Fibroblast of the conjunctiva (primary cell): ENCODE measurements around the gene TMEM147.
A peak's percentile ranks its signal among the peaks of the same experiment; 100 is the strongest.
"Not testable (repeated sequence)": the region's sequence is repeated elsewhere in the genome, so short reads cannot be mapped to it uniquely, and the experiment has no call there.

Experiments used
- DNase-seq: peaks from one replicate; pipeline ENCODE4 v3.0.0-alpha.2; 2010; ENCODE audit warnings: low read depth

TMEM147 gene

DNA sequence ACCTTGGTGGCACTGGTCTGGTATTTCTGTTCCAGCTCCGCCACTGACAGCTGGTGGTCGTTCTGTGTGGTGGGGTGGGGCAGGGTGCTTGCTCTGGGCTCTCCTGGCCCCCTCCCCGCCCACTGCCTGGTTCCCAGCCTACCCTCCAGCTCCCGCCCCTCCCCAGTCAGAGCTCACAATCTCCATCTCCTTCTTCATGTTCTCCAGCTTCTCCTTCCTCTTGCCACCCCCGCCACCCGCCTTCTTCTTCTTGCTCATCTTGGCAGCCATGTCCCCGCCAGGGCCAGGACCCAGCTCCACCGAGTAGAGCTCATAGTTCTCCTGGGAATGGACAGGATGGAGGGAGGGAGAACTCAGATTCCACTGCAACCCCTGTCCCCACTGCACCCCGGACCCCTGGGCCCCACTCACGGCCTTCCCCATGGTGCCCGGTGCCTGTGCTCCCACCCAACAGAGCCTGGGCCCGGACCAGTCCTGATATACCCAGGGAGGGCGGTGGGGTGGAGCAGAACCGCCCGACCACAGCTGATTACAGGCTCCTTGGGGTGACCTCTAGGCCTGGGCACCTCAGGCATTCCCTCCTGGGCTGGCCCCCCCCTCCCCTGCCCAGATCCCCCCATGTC lies 17.9 kb downstream of the TMEM147 start, which contains the start of gene ATP4A:
Gene ATP4A, minus strand, starts transcription at position 452 of the 623 bp plus-strand sequence. Its CDS starts 29 bp downstream, at position 423.
- no peak for DNase-seq

DNA sequence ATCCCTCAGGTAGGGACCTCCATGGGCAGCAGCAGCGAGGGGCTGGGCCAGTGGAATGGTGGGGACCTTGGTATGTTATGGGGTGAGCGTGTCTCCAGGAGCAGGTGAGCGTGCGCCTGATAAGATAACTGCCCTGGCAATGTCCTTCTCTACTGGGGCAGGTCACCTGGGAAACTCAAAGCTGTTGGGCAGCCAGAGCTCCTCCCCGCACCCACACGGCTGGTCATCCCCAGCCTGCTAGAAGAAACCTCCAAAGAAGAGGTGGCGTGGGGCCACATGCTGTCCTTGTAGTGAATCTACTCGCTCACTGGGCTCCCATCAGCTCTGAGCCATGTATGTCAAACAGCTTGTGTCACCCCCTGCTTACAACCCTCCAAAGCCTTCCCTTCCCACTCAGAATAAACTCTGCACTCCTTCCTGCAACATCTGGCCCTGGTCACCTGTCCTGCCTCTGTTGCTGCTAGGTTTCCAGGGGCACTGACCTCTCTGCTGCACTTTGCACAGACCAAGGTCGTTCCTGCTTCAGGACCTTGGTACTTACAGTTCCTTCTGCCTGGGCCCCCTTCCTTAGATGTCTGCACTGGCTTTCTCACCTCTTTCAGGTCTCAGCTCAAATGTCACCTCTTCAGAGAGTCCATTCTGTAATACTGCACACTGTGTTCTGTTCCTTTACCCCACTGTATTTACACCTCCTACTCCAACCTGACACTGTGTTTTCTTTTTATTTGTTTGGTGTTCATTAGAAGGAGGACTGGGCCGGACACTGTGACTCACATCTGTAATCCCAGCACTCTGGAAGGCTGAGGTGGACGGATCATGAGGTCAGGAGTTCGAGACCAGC lies 19.8 kb downstream of the TMEM147 start:
- no peak for DNase-seq

DNA sequence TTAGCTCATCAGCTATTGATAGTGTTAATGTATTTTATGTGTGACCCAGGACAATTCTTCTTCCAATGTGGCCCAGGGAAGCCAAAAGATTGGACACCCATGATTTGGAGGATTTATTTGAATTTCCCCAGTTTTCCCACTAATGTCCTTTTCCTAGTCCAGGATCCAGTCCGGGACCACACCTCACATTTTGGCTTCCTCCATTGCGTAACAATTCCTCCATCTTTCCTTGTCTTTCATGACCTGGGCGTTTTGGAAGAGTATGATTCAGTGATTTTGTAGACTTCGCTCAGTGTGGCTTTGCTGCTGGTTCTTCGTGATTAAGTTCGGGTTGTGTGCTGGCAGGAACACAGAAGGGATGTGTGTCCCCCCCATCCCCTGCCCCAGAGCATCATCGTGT lies 21.3 kb downstream of the TMEM147 start:
- DNase-seq = no peak

DNA sequence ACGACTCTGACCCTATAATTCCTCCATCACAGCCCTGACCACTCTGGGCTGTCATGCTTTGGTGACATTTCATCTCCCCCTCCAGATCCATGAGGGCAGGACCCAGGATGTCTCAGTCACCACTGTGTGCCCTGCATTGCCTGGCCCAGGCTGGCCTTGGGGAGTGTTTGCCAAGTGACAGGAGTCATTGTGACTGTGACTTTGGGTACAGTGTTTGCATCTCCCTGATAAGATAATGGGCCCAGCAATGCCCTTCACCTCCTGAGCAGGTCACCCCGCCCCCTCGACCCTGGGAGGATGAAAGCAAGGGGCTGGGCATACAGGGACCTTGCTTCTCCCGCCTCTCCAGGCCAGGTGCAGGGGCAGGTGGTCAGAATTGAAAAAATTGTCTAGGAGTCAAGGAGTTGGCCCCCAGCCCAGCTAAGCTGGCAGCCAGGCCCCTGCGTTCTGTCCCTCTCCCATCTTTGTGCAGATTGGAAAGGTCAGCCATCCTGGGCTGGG lies 23.9 kb downstream of the TMEM147 start:
- DNase-seq = no peak

DNA sequence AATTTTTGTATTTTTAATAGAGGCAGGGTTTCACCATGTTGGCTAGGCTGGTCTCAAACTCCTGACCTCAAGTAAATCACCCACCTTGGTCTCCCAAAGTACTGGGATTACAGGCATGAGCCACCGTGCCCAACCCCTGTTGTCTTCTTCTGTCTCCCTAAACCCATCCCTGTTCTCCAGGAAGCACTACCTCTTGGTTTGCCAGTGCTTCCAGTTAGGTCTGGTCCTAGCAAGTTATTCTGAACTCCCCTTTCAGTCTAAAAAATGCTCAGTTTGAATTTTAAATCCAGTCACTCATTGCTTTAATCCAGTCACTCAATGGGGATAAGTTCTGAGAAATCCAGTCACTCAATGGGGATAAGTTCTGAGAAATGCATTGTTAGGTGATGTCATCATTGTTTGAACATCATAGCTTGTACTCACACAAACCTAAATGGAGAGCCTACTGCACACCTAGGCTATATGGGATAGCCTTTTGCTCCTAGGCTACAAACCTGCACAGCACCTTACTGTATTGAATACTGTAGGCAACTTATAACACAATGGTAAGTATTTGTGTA lies 26.1 kb downstream of the TMEM147 start:
- DNase-seq = no peak

DNA sequence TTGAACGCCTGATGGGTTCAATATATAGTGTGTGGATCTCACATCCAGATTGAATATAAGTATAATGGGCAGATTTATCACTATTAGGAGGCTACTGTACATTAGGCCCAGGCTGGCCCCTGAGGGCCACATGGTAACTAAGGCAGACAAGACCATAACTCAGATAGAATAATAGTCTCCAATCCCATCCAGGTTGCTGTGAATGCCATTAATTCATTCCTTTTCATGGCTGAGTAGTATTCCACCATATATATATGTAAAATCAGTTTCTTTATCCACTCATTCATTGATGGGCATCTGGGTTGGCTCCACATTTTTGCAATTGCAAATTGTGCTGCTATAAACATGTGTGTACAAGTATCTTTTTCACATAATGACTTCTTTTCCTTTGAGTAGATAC lies 32.5 kb downstream of the TMEM147 start:
- no peak for DNase-seq

DNA sequence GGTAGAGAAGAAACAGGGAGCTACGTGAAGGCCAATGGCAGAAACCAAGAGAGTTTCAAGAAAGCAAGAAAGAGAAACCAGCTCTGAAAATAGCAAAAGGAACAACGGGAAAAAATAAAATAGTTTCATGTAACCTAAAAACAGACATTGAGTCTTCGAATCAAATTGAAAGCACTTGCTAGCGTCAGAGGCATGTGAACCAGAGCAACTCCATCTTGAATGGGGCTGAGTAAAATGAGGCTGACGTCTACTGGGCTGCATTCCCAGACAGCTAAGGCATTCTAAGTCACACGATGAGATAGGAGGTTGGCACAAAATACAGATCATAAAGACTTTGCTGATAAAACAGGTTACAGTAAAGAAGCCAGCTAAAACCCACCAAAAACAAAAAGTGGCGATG lies 33.3 kb downstream of the TMEM147 start:
- no peak for DNase-seq

DNA sequence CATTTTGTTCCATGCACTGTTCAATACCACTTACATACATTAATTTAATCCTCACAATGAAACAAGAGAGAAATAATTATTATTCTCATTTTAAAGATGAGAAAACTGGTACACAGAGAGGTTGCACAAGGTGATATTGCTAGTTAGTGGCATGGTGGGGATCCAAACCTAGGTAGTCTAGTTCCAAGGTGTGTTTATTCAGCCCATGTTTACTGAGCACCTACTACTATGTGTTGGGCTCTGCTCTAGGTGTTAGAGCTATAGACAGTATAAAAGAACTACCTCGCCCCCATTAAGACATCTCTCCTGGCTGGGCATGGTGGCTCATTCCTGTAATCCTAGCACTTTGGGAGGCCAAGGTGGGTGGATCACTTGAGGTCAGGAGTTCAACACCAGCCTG lies 37.3 kb downstream of the TMEM147 start:
- no peak for DNase-seq

DNA sequence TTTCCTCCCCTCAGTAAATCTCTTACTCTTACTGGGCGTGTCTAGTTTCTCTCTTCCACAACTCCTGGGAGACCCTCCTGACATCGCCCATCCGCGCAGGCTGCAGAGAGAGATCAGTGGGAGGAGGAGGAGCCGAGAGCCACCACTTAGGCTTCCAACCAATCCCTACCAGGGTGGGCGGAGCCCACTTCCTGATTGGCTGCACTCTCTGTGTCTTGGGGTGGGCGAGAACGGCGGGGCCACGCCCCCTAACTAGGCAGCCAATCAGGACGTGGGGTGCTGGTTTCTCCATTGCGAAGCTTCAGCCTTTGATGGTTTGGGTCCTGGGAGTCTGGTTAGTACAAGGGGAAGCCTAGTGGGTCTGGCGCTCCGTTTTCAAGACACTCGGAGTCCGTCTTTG lies 40.4 kb downstream of the TMEM147 start, which contains the start of gene PMIS2:
Gene PMIS2, plus strand, starts transcription at position 326 of the 400 bp plus-strand sequence. CDS start 87 bp downstream, outside the sequence.
- no peak for DNase-seq

DNA sequence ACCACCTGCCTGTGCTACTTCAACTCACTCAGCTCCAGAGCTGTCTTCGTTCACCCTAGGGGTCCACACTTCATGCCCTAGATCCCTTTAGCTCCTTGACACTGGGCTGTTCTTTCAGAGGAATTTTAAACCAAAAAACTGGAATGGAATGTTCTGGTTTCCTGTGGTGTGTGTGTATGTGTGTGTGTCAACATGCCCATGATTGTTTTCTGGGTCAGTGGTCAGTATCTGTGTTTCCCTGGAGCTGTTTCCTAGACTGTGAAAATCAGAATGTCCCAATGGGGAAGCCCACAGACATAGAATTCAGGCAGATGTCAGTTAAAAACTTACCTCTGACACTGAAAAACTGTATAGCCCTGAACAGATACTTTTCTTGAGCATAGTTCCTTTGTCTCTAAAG lies 41.9 kb downstream of the TMEM147 start:
- DNase-seq = no peak

DNA sequence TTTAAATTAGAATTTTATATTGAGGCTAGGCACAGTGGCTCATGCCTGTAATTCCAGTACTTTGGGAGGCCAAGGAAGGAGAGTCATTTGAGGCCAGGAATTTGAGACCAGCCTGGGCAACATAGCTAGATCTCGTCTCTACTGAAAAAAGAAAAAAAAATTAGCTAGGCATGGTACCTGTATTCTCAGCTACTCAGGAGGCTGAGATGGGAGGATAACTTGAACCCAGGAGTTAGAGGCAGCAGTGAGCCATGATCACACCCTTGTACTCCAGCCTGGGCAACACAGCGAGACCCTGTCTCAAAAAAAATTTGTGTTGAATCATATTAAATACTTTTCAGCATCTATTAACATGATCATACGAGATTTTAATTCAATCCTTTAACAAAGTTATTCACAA lies 45.4 kb downstream of the TMEM147 start:
- no peak for DNase-seq

DNA sequence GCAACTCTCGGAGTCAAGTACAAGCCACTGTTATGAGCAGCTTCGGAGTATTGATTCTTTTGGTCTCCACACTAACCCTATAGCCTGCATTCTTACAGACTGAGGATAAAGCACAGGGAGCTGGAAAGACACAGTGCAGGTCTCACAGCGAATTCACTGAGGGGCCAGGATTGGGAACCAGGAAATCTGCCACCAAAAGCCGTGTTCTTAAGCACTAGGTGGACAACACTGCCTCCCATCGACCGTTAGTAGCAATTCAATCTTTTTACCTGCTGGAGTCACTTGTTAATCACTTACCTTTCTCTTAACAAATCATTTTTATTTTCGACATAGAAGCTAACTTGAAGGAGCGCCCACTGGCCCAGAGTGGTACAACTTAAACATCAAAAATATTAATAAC lies 46.8 kb downstream of the TMEM147 start:
- DNase-seq = peak; percentile 35

DNA sequence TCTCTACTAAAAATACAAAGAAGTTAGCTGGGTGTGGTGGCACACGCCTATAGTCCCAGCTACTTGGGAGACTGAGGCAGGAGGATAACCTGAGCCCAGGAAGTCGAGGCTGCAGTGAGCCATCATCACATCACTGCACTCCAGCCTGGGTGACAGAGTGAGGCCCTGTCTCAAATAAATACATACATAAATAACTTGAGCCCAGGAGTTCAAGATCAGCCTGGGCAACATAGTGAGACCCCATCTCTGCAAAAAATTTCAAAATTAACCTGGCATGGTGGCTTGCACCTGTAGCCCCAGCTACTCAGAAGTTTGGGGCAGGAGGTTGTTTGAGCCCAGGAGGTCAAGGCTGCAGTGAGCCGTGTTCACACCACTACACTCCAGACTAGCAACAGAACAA lies 49.6 kb downstream of the TMEM147 start:
- DNase-seq = not testable (repeated sequence)

DNA sequence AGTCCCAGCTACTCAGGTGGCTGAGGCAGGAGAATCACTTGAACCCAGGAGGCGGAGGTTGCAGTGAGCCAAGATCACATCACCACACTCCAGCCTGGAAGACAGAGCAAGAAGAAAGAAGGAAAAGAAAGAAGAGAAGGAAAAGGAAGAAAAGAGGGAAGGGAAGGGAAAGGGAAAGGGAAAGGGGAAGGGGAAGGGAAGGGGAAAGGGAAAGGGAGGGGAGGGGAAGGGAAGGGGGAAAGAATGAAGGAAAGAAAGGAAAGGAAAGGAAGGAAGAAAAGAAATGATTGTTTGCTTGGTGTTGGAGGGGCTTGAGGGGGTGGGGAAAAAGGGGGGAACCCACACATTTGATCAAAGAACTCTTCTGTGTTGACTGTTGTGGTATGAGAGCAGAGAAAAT lies 50.5 kb downstream of the TMEM147 start:
- DNase-seq = no peak

DNA sequence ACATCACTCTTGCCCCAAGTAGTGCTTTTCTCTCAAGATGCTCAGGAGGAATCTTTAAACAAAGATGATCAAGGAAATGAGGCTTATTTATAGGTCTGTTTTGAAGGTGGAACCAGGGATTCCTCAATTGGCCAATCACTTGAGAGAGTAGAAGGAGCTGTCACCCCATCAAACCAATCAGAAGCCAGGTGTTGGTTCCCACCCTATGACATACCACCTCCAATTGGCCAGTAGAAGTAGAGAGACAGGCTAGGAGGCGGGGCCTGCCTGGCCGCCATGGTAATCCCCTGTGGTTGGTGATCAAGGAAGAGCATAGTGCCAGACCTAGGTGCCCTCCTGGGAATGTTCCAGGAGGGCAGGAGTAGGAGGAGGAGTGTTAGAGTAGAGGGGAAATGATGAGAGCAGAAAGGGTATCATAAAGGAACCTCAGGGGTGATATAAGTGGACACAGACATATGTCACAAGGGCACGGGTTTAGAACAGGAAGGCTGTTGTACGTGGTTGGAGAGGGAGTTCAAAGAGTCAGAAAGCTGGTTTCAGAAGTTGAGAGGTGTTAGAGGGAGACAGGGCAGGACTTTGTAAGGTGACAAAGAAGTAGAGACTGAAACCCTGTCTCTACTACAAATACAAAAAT lies 51.1 kb downstream of the TMEM147 start:
- DNase-seq = no peak
